Psoas muscle (tissue), 8 donors: Measurements from ENCODE around the gene KCNH6. TPM values are rescaled to one million over a fixed set of nuclear protein-coding genes. Genes with fewer than 3 reads are reported as not detected.
A peak's percentile ranks its signal among the peaks of the same experiment; 100 is the strongest.

ENCODE experiments used
- ATAC-seq, 4 donors: fragments of 200-7000 bp; cut with Tn5 transposase; one replicate each; pipeline ENCODE4 v1.9.1; 2020; ENCODE audit warnings: moderate library complexity in 3 of 4, mild to moderate bottlenecking in 2 of 4
- DNase-seq, 2 donors: peaks; one replicate each; pipeline ENCODE4 v3.0.0-alpha.2; 2020
- H3K27ac ChIP-seq: fragments of 200-600 bp; one replicate; pipeline ENCODE4 v1.8.0; 2022
- H3K27me3 ChIP-seq, 3 donors: fragments of 200-600 bp in 1 of 3; one replicate each; pipeline versions ENCODE4 v1.6.1 to v1.8.0; 2013 to 2022; ENCODE audit warnings: low read length in 2 of 3, mild to moderate bottlenecking in 2 of 3, moderate library complexity in 1 of 3; ENCODE audit not compliant: insufficient read depth in 3 of 3
- H3K36me3 ChIP-seq, 2 donors: fragments of 200-600 bp in 1 of 2; one replicate each; pipeline versions ENCODE4 v1.6.1 to v1.8.0; 2013 to 2022; ENCODE audit warnings: low read depth in 1 of 2, mild to moderate bottlenecking in 1 of 2, moderate library complexity in 1 of 2; ENCODE audit not compliant: insufficient read depth in 1 of 2
- H3K4me1 ChIP-seq: fragments of 200-600 bp; one replicate; pipeline ENCODE4 v1.8.0; 2022
- H3K4me3 ChIP-seq: fragments of 200-600 bp; one replicate; pipeline ENCODE4 v1.8.0; 2022; ENCODE audit warnings: mild to moderate bottlenecking
- H3K9me3 ChIP-seq: fragments of 200-600 bp; one replicate; pipeline ENCODE4 v1.8.0; 2022
- CTCF ChIP-seq: fragments of 200-600 bp; IDR thresholded peaks from one replicate; pipeline ENCODE4 v1.8.0; 2022; ENCODE audit warnings: antibody characterized with exemption
- WGBS, 3 donors: extraction: QIAGEN DNeasy Blood & Tissue Kit; methylation state at CpG; one replicate each; pipeline versions ENCODE4 v1.1.6 to v1.1.7; 2013; 5-methylcytosine and 5-hydroxymethylcytosine counted together
- intact Hi-C, 2 donors: fragments of 100-400 bp; cut with DNase I; formaldehyde crosslinking; loops; one replicate each; pipeline versions ENCODE4 v1.11.0 to v1.14.2; 2022
- polyA plus RNA-seq, 3 donors: library from polyadenylated mRNA; stranded (reverse); fragments of 200-250 nt; gene quantifications; one replicate each; pipeline ENCODE4 v1.2.3, GENCODE V29; 2013
- total RNA-seq, 4 donors: library from RNA; stranded (reverse); fragmentation: NEBNext Ultra II Directional in 2 of 4; extraction: Animal tissue kit (Norgen Biotek cat#: 25700) in 2 of 4; gene quantifications; one replicate each; pipeline versions ENCODE4 v1.2.1 to v1.2.4, GENCODE V29; 2021 to 2023
- donor health status: healthy with polysubstance abuse.
- donor health status: DM: no; HTN: no; CAD: no; lungs with moderate emphysema.
- donor health status: Bipolar disorder and iron deficiency.
- donor health status: healthy.
- donor health status: DM: yes; HTN: yes; CAD: no.
- donor health status: DM: no; HTN: no; CAD: no.
- donor health status: DM: no; HTN: no; CAD: no.
- donor health status: DM: yes; HTN: yes; CAD: no.

KCNH6 gene
- total and polyA plus RNA-seq, 7 donors, result not detected

- Histone ChIP-seq H3K4me1 (peaks cover 11% of the 10 kb centered on the region), H3K9me3 (no peaks in the 10 kb centered on the region), H3K4me3 (no peak overlapping the region), H3K36me3 (no peaks in the 10 kb centered on the region), H3K27me3 (peaks cover 0 to 45% (median 13%) of the 10 kb centered on the region in 3 donors), H3K27ac (peak overlapping the region; percentile 21)
- ATAC-seq (no peak), DNase-seq (no peak)
- 56 to 58% (median 58%) methylated on average over 26 to 28 of the region's 28 CpGs for WGBS, 3 donors
- intact Hi-C loops, result loop anchor here in 1 of 2 donors (5.0 kb wide), 1 partner anchor 48 kb away; no protein-coding TSS in a partner anchor
- no peak for TF ChIP-seq CTCF
Measured at GRCh38 chr17:63475491-63476412, 47.4 kb upstream of the KCNH6 start.

- WGBS, 3 donors, result 2 to 8% (median 2%) methylated on average over 5 to 36 of the region's 36 CpGs
- intact Hi-C loops, result loop anchor here in 1 of 2 donors (5.0 kb wide), 1 partner anchor 49 kb away; no protein-coding TSS in a partner anchor
- H3K4me1 ChIP-seq, result peaks cover 11% of the 10 kb centered on the region
- H3K9me3 ChIP-seq, result no peaks in the 10 kb centered on the region
- DNase-seq (no peak), ATAC-seq (peak in 1 of 4 donors; percentile 14)
- no peak for TF ChIP-seq CTCF
- H3K36me3 ChIP-seq, result no peaks in the 10 kb centered on the region
- H3K27me3 ChIP-seq, result peaks cover 0 to 44% (median 13%) of the 10 kb centered on the region in 3 donors
- peak overlapping the region; percentile 63 for H3K4me3 ChIP-seq
- no peak overlapping the region for H3K27ac ChIP-seq
Measured at GRCh38 chr17:63476459-63476853, 46.7 kb upstream of the KCNH6 start.

GRCh38 chr17:63476854-63477479, 46.2 kb upstream of the KCNH6 start, which contains the start of gene ACE:
ACE (plus strand) TSS chr17:63477061; CDS start chr17:63477095, 34 bp downstream.
- WGBS, 3 donors, result 0 to 1% (median 1%) methylated on average over 45 to 78 of the region's 78 CpGs
- TF ChIP-seq CTCF, result no peak
- no peak within 1 kb of the TSS for H3K27ac ChIP-seq
- H3K4me3 ChIP-seq, result peak within 1 kb of the TSS; percentile 63
- intact Hi-C loops, result loop anchor here in 1 of 2 donors (5.0 kb wide), 1 partner anchor 50 kb away; no protein-coding TSS in a partner anchor
- DNase-seq, result peak in 1 of 2 donors; percentile 40
- H3K9me3 ChIP-seq, result no peaks in the 10 kb centered on the region
- ATAC-seq, result peak in 3 of 4 donors; percentile 46 to 68 (median 61)
- H3K36me3 ChIP-seq, result no peaks in the 10 kb centered on the region
- peaks cover 11% of the 10 kb centered on the region for H3K4me1 ChIP-seq
- H3K27me3 ChIP-seq, result peaks cover 0 to 43% (median 15%) of the 10 kb centered on the region in 3 donors

- intact Hi-C loops, result loop anchor here in 1 of 2 donors (5.0 kb wide), 1 partner anchor 50 kb away; no protein-coding TSS in a partner anchor
- Histone ChIP-seq H3K27me3 (peaks cover 0 to 43% (median 15%) of the 10 kb centered on the region in 3 donors), H3K27ac (no peak overlapping the region), H3K9me3 (no peaks in the 10 kb centered on the region), H3K36me3 (no peaks in the 10 kb centered on the region), H3K4me1 (peaks cover 11% of the 10 kb centered on the region), H3K4me3 (peak overlapping the region; percentile 63)
- ATAC-seq (no peak), DNase-seq (no peak)
- 6 to 7% (median 6%) methylated on average over 36 to 44 of the region's 44 CpGs for WGBS, 3 donors
- TF ChIP-seq CTCF, result no peak
Measured at GRCh38 chr17:63477480-63478440, 45.4 kb upstream of the KCNH6 start.
